Glutamatergic neuron (in vitro differentiated cells): ENCODE measurements around the gene RAB3GAP2. TPM values are rescaled to one million over a fixed set of nuclear protein-coding genes. Genes with fewer than 3 reads are reported as not detected.
A peak's percentile ranks its signal among the peaks of the same experiment; 100 is the strongest.
"Not testable (repeated sequence)": the region's sequence is repeated elsewhere in the genome, so short reads cannot be mapped to it uniquely, and the experiment has no call there.

Source experiments
- DNase-seq: peaks from one replicate; pipeline ENCODE4 v3.0.0; 2022
- H3K27ac Mint-ChIP-seq: one replicate; pipeline ENCODE4 v1.8.0; 2020; ENCODE audit warnings: mild to moderate bottlenecking, mixed read lengths, inconsistent platforms; ENCODE audit not compliant: unreplicated experiment
- H3K27me3 Mint-ChIP-seq: one replicate; pipeline ENCODE4 v1.8.0; 2020; ENCODE audit warnings: mild to moderate bottlenecking, moderate library complexity, mixed read lengths, inconsistent platforms; ENCODE audit not compliant: unreplicated experiment
- H3K36me3 Mint-ChIP-seq: one replicate; pipeline ENCODE4 v1.8.0; 2020; ENCODE audit warnings: mild to moderate bottlenecking, mixed read lengths, inconsistent platforms; ENCODE audit not compliant: unreplicated experiment
- H3K4me1 Mint-ChIP-seq: one replicate; pipeline ENCODE4 v1.8.0; 2020; ENCODE audit warnings: mild to moderate bottlenecking, low read depth, mixed read lengths, inconsistent platforms; ENCODE audit not compliant: unreplicated experiment
- H3K4me3 Mint-ChIP-seq: one replicate; pipeline ENCODE4 v1.8.0; 2020; ENCODE audit warnings: mild to moderate bottlenecking, mixed read lengths, inconsistent platforms; ENCODE audit not compliant: unreplicated experiment
- H3K9me3 Mint-ChIP-seq: one replicate; pipeline ENCODE4 v1.8.0; 2020; ENCODE audit warnings: mild to moderate bottlenecking, moderate library complexity, mixed read lengths, inconsistent platforms; ENCODE audit not compliant: unreplicated experiment
- microRNA-seq: library from miRNA; unstranded; fragments of <30 nt; microRNA quantifications from one replicate; pipeline ENCODE4, GENCODE V29; 2020; ENCODE audit not compliant: unreplicated experiment
- total RNA-seq: library from RNA; stranded (reverse); fragmentation: NEBNext Ultra II Directional; extraction: Animal tissue kit (Norgen Biotek cat#: 25700); gene quantifications from one replicate; pipeline ENCODE4 v1.2.1, GENCODE V29; 2021; ENCODE audit not compliant: unreplicated experiment
- TF ChIP-seq, protein P1 (sequence below): fragments of 200-600 bp; sonication (generic); IDR thresholded peaks from one replicate; pipeline ENCODE4 v1.5.0; 2021; ENCODE audit not compliant: partially characterized antibody, unreplicated experiment

The RAB3GAP2 gene
- total RNA-seq, 1 donor from 2014 or later, result 65.3 TPM

DNA sequence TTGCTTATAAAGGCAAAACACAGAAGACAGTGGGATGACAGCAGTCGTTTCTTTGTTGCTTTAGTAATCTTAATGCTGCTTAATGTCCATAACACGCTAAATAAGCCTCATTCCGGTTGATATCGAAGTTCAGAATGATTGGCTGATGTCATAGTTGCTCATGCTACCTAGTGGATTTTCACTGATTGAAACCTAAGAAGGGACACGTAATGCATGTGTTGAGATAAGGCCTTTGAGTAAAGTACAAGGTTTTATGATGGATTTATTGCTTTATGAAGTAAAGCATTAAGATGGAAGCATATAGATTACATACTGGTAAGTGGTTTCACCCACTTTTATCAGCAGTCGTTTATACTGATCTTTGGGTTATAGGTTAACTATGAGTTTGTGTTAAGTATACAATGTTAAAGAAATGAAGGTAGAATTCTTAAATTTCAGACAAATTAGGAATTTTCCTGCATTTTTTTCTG, 153.2 kb downstream of the RAB3GAP2 start:
- H3K9me3 Mint-ChIP-seq, result no peaks in the 10 kb centered on the region
- no peak for DNase-seq
- H3K4me1 Mint-ChIP-seq, result no peaks in the 10 kb centered on the region
- H3K36me3 Mint-ChIP-seq, result no peaks in the 10 kb centered on the region
- TF ChIP-seq, protein P1, sequence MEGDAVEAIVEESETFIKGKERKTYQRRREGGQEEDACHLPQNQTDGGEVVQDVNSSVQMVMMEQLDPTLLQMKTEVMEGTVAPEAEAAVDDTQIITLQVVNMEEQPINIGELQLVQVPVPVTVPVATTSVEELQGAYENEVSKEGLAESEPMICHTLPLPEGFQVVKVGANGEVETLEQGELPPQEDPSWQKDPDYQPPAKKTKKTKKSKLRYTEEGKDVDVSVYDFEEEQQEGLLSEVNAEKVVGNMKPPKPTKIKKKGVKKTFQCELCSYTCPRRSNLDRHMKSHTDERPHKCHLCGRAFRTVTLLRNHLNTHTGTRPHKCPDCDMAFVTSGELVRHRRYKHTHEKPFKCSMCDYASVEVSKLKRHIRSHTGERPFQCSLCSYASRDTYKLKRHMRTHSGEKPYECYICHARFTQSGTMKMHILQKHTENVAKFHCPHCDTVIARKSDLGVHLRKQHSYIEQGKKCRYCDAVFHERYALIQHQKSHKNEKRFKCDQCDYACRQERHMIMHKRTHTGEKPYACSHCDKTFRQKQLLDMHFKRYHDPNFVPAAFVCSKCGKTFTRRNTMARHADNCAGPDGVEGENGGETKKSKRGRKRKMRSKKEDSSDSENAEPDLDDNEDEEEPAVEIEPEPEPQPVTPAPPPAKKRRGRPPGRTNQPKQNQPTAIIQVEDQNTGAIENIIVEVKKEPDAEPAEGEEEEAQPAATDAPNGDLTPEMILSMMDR, result no peak
- no peak overlapping the region for H3K4me3 Mint-ChIP-seq
- no peak overlapping the region for H3K27ac Mint-ChIP-seq
- no peaks in the 10 kb centered on the region for H3K27me3 Mint-ChIP-seq

DNA sequence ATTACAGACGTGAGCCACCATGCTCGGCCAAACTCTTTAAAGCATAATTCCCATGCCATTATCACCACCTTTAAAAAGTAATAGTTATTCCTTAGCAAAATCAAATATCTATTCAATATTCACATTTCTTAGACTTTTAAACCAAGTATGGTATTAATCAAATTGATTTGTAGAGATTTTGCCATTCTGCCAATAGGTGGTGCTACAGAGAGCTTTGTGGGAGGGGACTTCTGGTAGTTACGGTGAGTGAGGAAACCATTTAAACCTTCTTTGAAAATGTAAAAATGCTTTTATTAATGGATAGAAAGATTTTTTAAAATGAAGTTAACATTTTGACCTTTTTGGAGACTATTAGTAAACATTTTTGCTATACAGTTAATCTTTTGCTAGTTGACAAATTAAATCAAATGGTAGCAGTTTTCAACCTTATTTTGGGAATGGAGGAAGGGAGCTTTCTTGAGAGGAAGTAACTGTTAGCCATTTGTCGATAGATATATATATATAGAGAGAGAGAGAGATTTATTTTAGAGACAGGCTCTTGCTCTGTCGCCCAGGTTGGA, 159.0 kb downstream of the RAB3GAP2 start:
- DNase-seq, result no peak
- Mint-ChIP-seq H3K4me1 (no peaks in the 10 kb centered on the region), H3K36me3 (no peaks in the 10 kb centered on the region), H3K27ac (no peak overlapping the region), H3K27me3 (no peaks in the 10 kb centered on the region), H3K4me3 (no peak overlapping the region), H3K9me3 (no peaks in the 10 kb centered on the region)
- TF ChIP-seq, protein P1, result peak; percentile 57

DNA sequence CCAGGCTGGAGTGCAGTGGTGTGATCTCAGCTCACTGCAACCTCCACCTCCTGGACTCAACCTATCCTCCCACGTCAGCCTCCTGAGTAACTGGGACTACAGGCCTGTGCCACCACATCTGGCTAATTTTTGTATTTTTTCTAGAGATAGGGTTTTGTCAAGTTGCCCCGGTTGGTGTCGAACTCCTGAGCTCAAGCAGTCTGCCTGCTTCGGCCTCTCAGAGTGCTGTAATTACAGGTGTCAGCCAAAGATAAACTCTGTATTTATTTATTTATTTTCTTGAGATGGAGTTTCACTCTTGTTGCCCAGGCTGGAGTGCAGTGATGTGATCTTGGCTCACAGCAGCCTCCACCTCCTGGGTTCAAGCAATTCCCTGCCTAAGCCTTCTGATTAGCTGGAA, 159.7 kb downstream of the RAB3GAP2 start:
- H3K36me3 Mint-ChIP-seq, H3K9me3 Mint-ChIP-seq, H3K27ac Mint-ChIP-seq, H3K27me3 Mint-ChIP-seq, DNase-seq, H3K4me1 Mint-ChIP-seq, H3K4me3 Mint-ChIP-seq: not testable (repeated sequence)

DNA sequence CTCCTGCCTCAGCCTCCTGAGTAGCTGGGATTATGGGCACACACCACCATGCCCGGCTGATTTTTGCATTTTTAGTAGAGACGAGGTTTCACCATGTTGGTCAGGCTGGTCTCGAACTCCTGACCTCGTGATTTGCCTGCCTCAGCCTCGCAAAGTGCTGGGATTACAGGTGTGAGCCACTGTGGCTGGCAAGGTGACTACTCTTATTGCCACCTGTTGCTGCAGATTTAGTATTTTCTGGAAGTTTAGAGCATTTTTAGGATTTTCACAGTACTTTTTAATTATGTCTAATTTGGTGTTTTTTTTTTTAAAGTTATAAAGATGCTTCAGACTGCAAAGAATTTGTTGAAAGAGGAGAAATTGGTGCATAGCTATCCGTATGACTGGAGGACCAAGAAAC, 161.8 kb downstream of the RAB3GAP2 start:
- DNase-seq, H3K9me3 Mint-ChIP-seq, H3K27me3 Mint-ChIP-seq, H3K27ac Mint-ChIP-seq, H3K4me1 Mint-ChIP-seq, H3K36me3 Mint-ChIP-seq, H3K4me3 Mint-ChIP-seq: not testable (repeated sequence)

DNA sequence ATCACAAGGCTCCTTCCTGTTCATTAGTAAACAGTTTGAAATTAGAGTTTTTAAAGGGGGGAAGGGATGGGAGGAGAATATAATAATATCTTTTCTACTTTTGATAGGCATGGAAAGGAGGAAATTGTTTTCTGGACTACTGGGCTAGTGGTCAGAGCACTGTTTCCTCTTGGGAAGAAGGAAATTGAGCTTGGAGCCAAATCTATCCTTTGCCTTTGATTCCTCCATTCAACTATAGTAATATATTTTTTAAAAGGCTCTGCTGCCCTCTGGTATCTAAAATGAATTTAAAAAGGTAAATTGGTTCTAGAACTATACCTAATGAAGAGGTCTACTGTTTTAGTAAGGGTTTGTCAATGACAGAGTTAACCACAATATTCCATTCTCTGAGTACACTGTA, 172.4 kb downstream of the RAB3GAP2 start:
- Mint-ChIP-seq H3K36me3 (no peaks in the 10 kb centered on the region), H3K27ac (no peak overlapping the region), H3K9me3 (peaks cover 3% of the 10 kb centered on the region), H3K27me3 (no peaks in the 10 kb centered on the region), H3K4me3 (no peak overlapping the region), H3K4me1 (no peaks in the 10 kb centered on the region)
- DNase-seq, result no peak
- TF ChIP-seq, protein P1, result no peak

Small RNA genes within 50 kb of the gene (microRNA-seq; reads per million reads assigned to microRNA genes)
- not detected for gene MIR194-1
- gene MIR215, result not detected
- gene MIR664A, result 139 reads per million, percentile 77 among the genes with 10 or more reads in this experiment

Other genes starting within 250 kb of the RAB3GAP2 start
- gene EPRS1, start 225.9 kb downstream of the RAB3GAP2 start, total RNA-seq, result 135 TPM
- gene BPNT1, start 182.7 kb downstream of the RAB3GAP2 start, total RNA-seq, result 26.0 TPM
- 35.4 TPM for gene IARS2, start 178.3 kb downstream of the RAB3GAP2 start, total RNA-seq